Hepatocyte (in vitro differentiated cells): Measurements from ENCODE around the gene DYNC2H1. TPM values are rescaled to one million over a fixed set of nuclear protein-coding genes. Genes with fewer than 3 reads are reported as not detected.

Experiments
- DNase-seq: peaks from one replicate; pipeline ENCODE4 v3.0.0-alpha.2; 2016; ENCODE audit warnings: low spot score
- H2AFZ ChIP-seq: fragments of 200-600 bp; sonication (generic); 2 replicates; pipeline ENCODE4 v1.6.0; 2016; ENCODE audit warnings: antibody characterized with exemption, mild to moderate bottlenecking
- H3K27ac ChIP-seq: fragments of 200-600 bp; sonication (generic); 2 replicates; pipeline ENCODE4 v1.5.1; 2016; ENCODE audit warnings: mild to moderate bottlenecking
- H3K27me3 ChIP-seq: fragments of 200-600 bp; sonication (generic); 2 replicates; pipeline ENCODE4 v1.6.1; 2016
- H3K36me3 ChIP-seq: fragments of 200-600 bp; sonication (generic); replicated peaks from 2 replicates; pipeline ENCODE4 v1.5.1; 2016; ENCODE audit warnings: low read depth; ENCODE audit not compliant: insufficient read depth
- H3K4me1 ChIP-seq: fragments of 200-600 bp; sonication (generic); 2 replicates; pipeline ENCODE4 v1.5.1; 2016; ENCODE audit warnings: mild to moderate bottlenecking, moderate library complexity; ENCODE audit not compliant: insufficient read depth
- H3K4me2 ChIP-seq: fragments of 200-600 bp; sonication (generic); 2 replicates; pipeline ENCODE4 v1.6.0; 2016
- H3K4me3 ChIP-seq: fragments of 200-600 bp; sonication (generic); 2 replicates; pipeline ENCODE4 v1.5.1; 2016; ENCODE audit warnings: mild to moderate bottlenecking
- H3K79me2 ChIP-seq: fragments of 200-600 bp; sonication (generic); 2 replicates; pipeline ENCODE4 v1.6.0; 2017; ENCODE audit warnings: mild to moderate bottlenecking
- H3K9me2 ChIP-seq: fragments of 200-600 bp; sonication (generic); replicated peaks from 2 replicates; pipeline ENCODE4 v1.6.0; 2017; ENCODE audit warnings: mild to moderate bottlenecking; ENCODE audit not compliant: insufficient read depth
- H3K9me3 ChIP-seq: fragments of 200-600 bp; sonication (generic); 2 replicates; pipeline ENCODE4 v1.5.1; 2016; ENCODE audit warnings: low read depth, mild to moderate bottlenecking
- H4K20me1 ChIP-seq: fragments of 200-600 bp; sonication (generic); 2 replicates; pipeline ENCODE4 v1.6.0; 2016; ENCODE audit warnings: mild to moderate bottlenecking; ENCODE audit not compliant: insufficient read depth, poor library complexity, severe bottlenecking
- CTCF ChIP-seq: fragments of 200-600 bp; sonication (generic); IDR thresholded peaks from 2 replicates; pipeline ENCODE4 v1.5.1; 2016; ENCODE audit warnings: antibody characterized with exemption, mild to moderate bottlenecking; ENCODE audit not compliant: poor library complexity
- EZH2 ChIP-seq: fragments of 200-600 bp; sonication (generic); IDR thresholded peaks from 2 replicates; pipeline ENCODE4 v1.6.1; 2016; ENCODE audit warnings: antibody characterized with exemption, mild to moderate bottlenecking, borderline replicate concordance
- EZH2phosphoT487 ChIP-seq: fragments of 200-600 bp; sonication (generic); IDR thresholded peaks from one replicate; pipeline ENCODE4 v1.6.1; 2018; ENCODE audit warnings: antibody characterized with exemption, mild to moderate bottlenecking, low read depth, moderate library complexity; ENCODE audit not compliant: unreplicated experiment, severe bottlenecking
- WGBS: methylation state at CpG from one replicate; pipeline ENCODE4 v1.1.6; 2016; ENCODE audit warnings: low lambda C conversion rate; ENCODE audit errors: missing lambda C conversion rate; 5-methylcytosine and 5-hydroxymethylcytosine counted together
- polyA plus RNA-seq: library from polyadenylated mRNA; unstranded; fragments of >200 nt; fragmentation: Nextera tagmentation; extraction: Ambion mirVana; gene quantifications from 2 replicates; pipeline ENCODE4 v1.2.1, GENCODE V29; 2016
- total RNA-seq: library from RNA; depleted of rRNA; stranded (reverse); fragments of >200 nt; gene quantifications from 2 replicates; pipeline ENCODE4 v1.2.3, GENCODE V29; 2014

DYNC2H1 gene
- total and polyA plus RNA-seq, 2 experiments from 2014 or later, result 4.4 to 16.9 TPM

- no peaks in the 10 kb centered on the region for H3K27me3 ChIP-seq
- no peak overlapping the region for H2AFZ ChIP-seq
- H4K20me1 ChIP-seq, result no peaks in the 10 kb centered on the region
- DNase-seq, result no peak
- 59% methylated on average over 6 of the region's 6 CpGs for WGBS
- no peaks in the 10 kb centered on the region for H3K9me3 ChIP-seq
- H3K27ac ChIP-seq, result no peak overlapping the region
- H3K4me1 ChIP-seq, result no peaks in the 10 kb centered on the region
- H3K36me3 ChIP-seq, result no peaks in the 10 kb centered on the region
- no peaks in the 10 kb centered on the region for H3K79me2 ChIP-seq
- TF ChIP-seq EZH2phosphoT487 (no peak), CTCF (no peak), EZH2 (no peak)
- H3K4me3 ChIP-seq, result no peak overlapping the region
- H3K4me2 ChIP-seq, result no peak overlapping the region
- H3K9me2 ChIP-seq, result no peaks in the 10 kb centered on the region
Measured at GRCh38 chr11:103433386-103434072, 324.3 kb downstream of the DYNC2H1 start.

GRCh38 chr11:103434073-103434411 lies 324.8 kb downstream of the DYNC2H1 start:
- no peak for DNase-seq
- H3K36me3 ChIP-seq, result no peaks in the 10 kb centered on the region
- H3K4me3 ChIP-seq, result no peak overlapping the region
- no peak overlapping the region for H2AFZ ChIP-seq
- H3K27me3 ChIP-seq, result no peaks in the 10 kb centered on the region
- H3K9me3 ChIP-seq, result no peaks in the 10 kb centered on the region
- TF ChIP-seq CTCF (no peak), EZH2 (no peak), EZH2phosphoT487 (no peak)
- H3K9me2 ChIP-seq, result no peaks in the 10 kb centered on the region
- no peaks in the 10 kb centered on the region for H3K79me2 ChIP-seq
- no peak overlapping the region for H3K4me2 ChIP-seq
- 0% methylated on average over 1 of the region's 1 CpG for WGBS
- no peaks in the 10 kb centered on the region for H4K20me1 ChIP-seq
- no peaks in the 10 kb centered on the region for H3K4me1 ChIP-seq
- H3K27ac ChIP-seq, result no peak overlapping the region

GRCh38 chr11:103436131-103436770 lies 327.0 kb downstream of the DYNC2H1 start:
- no peaks in the 10 kb centered on the region for H3K27me3 ChIP-seq
- WGBS, result 84% methylated on average over 3 of the region's 3 CpGs
- H3K4me3 ChIP-seq, result no peak overlapping the region
- H4K20me1 ChIP-seq, result no peaks in the 10 kb centered on the region
- H3K36me3 ChIP-seq, result no peaks in the 10 kb centered on the region
- no peak for TF ChIP-seq CTCF
- TF ChIP-seq EZH2phosphoT487, result no peak
- no peak for TF ChIP-seq EZH2
- H3K9me2 ChIP-seq, result no peaks in the 10 kb centered on the region
- H3K27ac ChIP-seq, result no peak overlapping the region
- no peaks in the 10 kb centered on the region for H3K9me3 ChIP-seq
- H3K79me2 ChIP-seq, result no peaks in the 10 kb centered on the region
- DNase-seq, result no peak
- no peaks in the 10 kb centered on the region for H3K4me1 ChIP-seq
- H2AFZ ChIP-seq, result no peak overlapping the region
- H3K4me2 ChIP-seq, result no peak overlapping the region
